Muscle of leg (tissue), 11 donors: ENCODE results near the gene KASH5. TPM values are rescaled to one million over a fixed set of nuclear protein-coding genes. Genes with fewer than 3 reads are reported as not detected.

ENCODE experiments used
- DNase-seq: peaks from one replicate; pipeline ENCODE4 v3.0.0; 2013
- H3K27ac ChIP-seq: one replicate; pipeline ENCODE4 v1.5.1; 2013; ENCODE audit warnings: mild to moderate bottlenecking, low read length, control low read depth
- H3K27me3 ChIP-seq: one replicate; pipeline ENCODE4 v1.6.1; 2013; ENCODE audit warnings: low read length; ENCODE audit not compliant: control insufficient read depth, insufficient read depth
- H3K36me3 ChIP-seq: one replicate; pipeline ENCODE4 v1.6.1; 2013; ENCODE audit warnings: low read length; ENCODE audit not compliant: control insufficient read depth, insufficient read depth
- H3K4me1 ChIP-seq: one replicate; pipeline ENCODE4 v1.6.1; 2013; ENCODE audit warnings: low read length; ENCODE audit not compliant: control insufficient read depth, insufficient read depth
- H3K4me3 ChIP-seq: one replicate; pipeline ENCODE4 v1.5.1; 2013; ENCODE audit warnings: low read length, control low read depth
- H3K9me3 ChIP-seq: replicated peaks from 2 replicates; pipeline ENCODE4 v1.6.1; 2013; ENCODE audit warnings: low read depth, low read length; ENCODE audit not compliant: control insufficient read depth
- WGBS: methylation state at CpG from one replicate; pipeline ENCODE4 v1.1.5; 2013; ENCODE audit warnings: missing lambda C conversion rate; ENCODE audit not compliant: insufficient coverage; 5-methylcytosine and 5-hydroxymethylcytosine counted together
- polyA plus RNA-seq, 8 donors: library from polyadenylated mRNA; unstranded; fragments of 120-200 nt; gene quantifications; one replicate each; pipeline versions ENCODE4 v1.2.1 to v1.2.3, GENCODE V29; 2013; ENCODE audit warnings: inconsistent platforms in 1 of 8, low replicate concordance in 1 of 8; ENCODE audit not compliant: insufficient read length in 8 of 8, insufficient read depth in 1 of 8
- total RNA-seq: library from RNA; stranded (reverse); fragments of 120-200 nt; gene quantifications from one replicate; pipeline ENCODE4 v1.2.4, GENCODE V29; 2013

Gene KASH5
- total and polyA plus RNA-seq, 9 donors, result 0.14 to 0.25 (median 0.23) TPM; not detected in 6

DNA sequence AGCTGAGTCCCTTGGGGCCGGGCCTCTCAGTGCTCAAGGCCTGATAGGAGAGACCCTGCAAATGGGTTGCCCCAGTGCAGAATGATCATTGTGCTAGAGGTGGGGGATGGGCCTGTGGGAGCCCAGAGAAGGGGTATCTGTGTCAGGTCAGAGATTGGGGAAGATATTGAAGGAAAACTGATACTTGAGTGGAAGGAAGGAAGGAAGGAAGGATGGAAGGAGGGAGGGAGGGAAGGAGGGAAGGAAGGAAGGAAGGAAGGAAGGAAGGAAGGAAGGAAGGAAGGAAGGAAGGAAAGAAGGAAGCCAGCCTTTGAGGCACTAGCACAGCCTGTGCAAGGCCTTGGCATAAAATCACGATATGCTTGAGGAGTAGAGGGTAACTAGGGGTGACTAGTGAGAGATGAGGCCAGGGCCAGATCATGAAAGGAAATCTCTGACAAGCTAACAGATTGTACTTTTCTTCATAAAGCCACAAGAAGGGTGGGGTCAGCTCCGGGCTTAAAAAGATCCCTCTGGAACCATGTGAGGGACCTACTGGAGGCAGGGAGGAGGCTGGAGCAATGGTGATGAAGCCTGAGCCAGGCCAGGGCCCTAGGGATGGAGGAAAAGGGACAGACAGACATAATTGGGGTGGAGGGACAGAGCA is 23.8 kb downstream of the KASH5 start:
- Histone ChIP-seq H3K9me3 (no peaks in the 10 kb centered on the region), H3K36me3 (no peaks in the 10 kb centered on the region), H3K27me3 (peaks cover 7% of the 10 kb centered on the region), H3K4me1 (peaks cover 20% of the 10 kb centered on the region), H3K4me3 (no peak overlapping the region), H3K27ac (no peak overlapping the region)
- DNase-seq, result no peak
- WGBS, result 57% methylated on average over 2 of the region's 3 CpGs

DNA sequence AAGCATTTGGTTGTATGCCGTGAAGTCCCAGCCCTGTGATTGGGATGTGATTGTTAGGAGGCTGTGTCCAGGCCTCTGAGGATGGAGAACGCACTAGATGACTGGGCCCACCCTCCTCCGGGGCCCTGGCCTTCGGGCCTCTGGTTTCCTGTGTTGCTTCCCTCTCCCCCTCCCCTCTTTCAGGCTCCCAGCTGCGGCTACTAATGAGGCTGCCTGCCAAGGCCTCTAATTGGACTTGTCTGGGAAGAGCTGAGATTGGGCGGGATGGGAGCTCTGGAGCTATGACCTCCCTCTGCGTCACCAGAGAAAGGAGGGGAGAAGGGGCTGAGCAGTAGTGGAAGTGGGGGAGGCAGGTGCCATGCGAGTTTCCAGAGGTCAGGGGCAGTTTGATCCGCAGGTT is 25.3 kb downstream of the KASH5 start:
- Histone ChIP-seq H3K4me1 (peaks cover 20% of the 10 kb centered on the region), H3K36me3 (no peaks in the 10 kb centered on the region), H3K4me3 (no peak overlapping the region), H3K27me3 (peaks cover 22% of the 10 kb centered on the region), H3K27ac (peak overlapping the region; percentile 65), H3K9me3 (no peaks in the 10 kb centered on the region)
- WGBS, result 36% methylated on average over 5 of the region's 9 CpGs
- DNase-seq, result peak; percentile 90

DNA sequence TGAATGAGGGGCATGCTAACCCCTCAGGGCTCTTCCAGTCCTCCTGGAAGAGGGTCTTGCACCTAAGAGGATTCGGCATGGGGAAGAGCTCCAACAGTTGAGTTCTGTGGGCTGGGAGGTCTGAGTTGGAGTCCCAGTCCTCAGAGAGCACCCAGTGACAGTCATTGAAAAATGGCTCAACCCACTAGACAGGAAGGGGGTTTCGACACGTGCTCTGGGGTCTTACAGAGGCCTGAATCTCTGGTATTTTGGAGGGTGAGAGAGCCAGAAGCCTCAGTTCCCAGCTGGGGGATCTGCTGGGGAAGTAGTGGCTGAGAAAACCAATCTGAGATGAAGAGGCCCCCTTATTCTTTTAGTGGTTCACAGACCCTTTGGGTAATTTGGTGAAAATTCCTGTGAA is 26.2 kb downstream of the KASH5 start:
- Histone ChIP-seq H3K4me1 (peaks cover 17% of the 10 kb centered on the region), H3K9me3 (no peaks in the 10 kb centered on the region), H3K4me3 (no peak overlapping the region), H3K27ac (no peak overlapping the region), H3K36me3 (no peaks in the 10 kb centered on the region), H3K27me3 (peaks cover 31% of the 10 kb centered on the region)
- no peak for DNase-seq
- WGBS, result 73% methylated on average over 3 of the region's 3 CpGs

DNA sequence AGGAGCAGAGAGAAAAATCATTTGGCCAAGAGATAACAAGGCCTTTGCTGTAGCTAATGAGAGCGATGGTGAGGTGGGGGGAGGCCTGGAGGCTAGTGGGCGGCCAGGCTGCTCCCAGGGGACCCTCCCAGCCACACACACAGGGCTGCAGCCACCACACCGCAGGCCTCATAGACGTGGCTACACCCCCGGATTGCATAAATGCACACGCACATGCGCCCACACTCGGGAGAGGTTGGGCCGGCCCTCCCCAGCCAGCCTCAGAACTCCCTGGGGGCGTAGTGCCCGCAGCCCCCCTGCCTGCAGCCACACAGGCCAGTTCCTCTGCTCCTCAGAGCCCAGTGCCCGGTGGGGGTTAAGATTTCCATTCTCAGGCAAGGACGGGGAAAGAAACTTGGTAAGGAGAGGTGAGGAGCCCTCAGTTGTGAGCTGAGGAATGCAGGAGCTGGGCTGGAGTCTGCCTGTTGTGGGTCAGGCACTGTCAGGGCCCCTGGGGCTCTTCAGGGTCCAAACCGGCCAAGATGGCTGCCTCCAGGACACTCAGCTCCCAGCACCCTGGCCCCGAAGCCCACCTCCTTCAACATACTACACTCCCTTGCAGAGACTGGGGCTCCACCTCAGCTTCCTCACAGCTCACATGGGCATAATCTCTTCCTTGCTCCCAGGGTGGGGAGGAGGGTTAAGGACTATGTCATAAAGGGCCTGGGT is 27.2 kb downstream of the KASH5 start:
- Histone ChIP-seq H3K9me3 (no peaks in the 10 kb centered on the region), H3K27ac (no peak overlapping the region), H3K36me3 (no peaks in the 10 kb centered on the region), H3K4me1 (peaks cover 17% of the 10 kb centered on the region), H3K4me3 (no peak overlapping the region), H3K27me3 (peaks cover 39% of the 10 kb centered on the region)
- no peak for DNase-seq
- 52% methylated on average over 8 of the region's 15 CpGs for WGBS

DNA sequence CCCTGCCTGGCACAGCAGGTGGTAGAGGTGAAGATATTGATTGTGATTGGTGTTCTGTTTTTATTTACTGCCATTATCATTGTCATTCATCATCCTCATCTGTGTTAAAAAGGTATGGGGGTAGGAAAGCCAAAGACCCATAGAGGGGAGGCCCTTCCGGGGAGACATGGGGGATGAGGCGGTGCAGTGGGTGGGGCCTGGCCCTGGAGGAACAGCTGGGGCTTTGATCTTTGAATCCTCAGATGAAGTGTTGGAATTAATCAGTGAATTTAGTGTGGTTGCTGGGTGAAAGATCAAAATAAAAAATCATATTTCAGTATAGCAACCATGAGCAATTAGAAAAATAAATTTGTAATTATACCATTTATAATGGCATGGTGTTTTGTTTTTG is 27.8 kb downstream of the KASH5 start:
- H3K27ac ChIP-seq, result no peak overlapping the region
- no peaks in the 10 kb centered on the region for H3K36me3 ChIP-seq
- no peak for DNase-seq
- H3K4me3 ChIP-seq, result no peak overlapping the region
- no peaks in the 10 kb centered on the region for H3K9me3 ChIP-seq
- WGBS, result no CpG with 5 or more reads among the region's 2 CpGs
- H3K4me1 ChIP-seq, result peaks cover 17% of the 10 kb centered on the region
- H3K27me3 ChIP-seq, result peaks cover 44% of the 10 kb centered on the region

DNA sequence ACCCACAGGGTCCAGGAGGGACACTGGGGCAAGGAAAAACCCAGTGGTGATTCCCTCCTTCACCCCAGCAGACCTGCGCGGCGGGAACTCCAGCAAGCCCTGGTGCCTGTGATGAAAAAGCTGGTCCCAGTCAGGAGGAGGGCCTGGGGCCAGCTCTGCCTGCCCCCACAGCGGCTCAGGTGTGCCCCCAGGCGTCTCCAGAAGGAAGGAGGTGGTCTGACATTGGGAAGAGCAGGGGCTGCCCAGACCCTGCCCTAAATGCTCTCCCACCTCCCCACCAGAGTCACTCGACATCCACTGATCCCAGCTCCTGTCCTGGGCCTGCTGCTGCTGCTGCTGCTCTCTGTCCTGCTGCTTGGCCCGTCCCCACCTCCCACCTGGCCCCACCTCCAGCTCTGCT is 29.0 kb downstream of the KASH5 start:
- Histone ChIP-seq H3K9me3 (no peaks in the 10 kb centered on the region), H3K27me3 (peaks cover 55% of the 10 kb centered on the region), H3K4me3 (no peak overlapping the region), H3K4me1 (peaks cover 21% of the 10 kb centered on the region), H3K27ac (no peak overlapping the region), H3K36me3 (no peaks in the 10 kb centered on the region)
- 26% methylated on average over 2 of the region's 7 CpGs for WGBS
- DNase-seq, result no peak

DNA sequence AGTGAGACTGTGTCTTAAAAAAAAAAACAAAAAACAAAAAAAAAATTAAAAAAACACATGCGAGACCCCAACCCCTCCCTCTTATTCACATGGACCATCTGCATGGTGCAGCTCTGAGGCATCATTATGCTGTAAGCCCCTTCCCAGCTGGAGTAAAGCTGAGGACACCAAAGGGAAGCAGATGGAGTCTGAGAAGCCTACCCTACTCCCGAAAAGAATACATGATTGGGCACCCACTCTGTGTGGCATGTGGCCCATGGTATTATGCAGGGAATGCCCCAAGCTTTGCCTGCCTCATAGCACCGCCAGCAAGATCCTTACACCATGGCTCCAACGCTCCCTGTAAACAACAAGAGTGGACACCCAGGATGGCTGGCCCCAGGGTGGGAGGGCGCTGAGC is 30.5 kb downstream of the KASH5 start:
- Histone ChIP-seq H3K27me3 (peaks cover 69% of the 10 kb centered on the region), H3K4me1 (peaks cover 21% of the 10 kb centered on the region), H3K36me3 (no peaks in the 10 kb centered on the region), H3K4me3 (no peak overlapping the region), H3K27ac (no peak overlapping the region), H3K9me3 (no peaks in the 10 kb centered on the region)
- WGBS, result 100% methylated on average over 1 of the region's 5 CpGs
- DNase-seq, result no peak

DNA sequence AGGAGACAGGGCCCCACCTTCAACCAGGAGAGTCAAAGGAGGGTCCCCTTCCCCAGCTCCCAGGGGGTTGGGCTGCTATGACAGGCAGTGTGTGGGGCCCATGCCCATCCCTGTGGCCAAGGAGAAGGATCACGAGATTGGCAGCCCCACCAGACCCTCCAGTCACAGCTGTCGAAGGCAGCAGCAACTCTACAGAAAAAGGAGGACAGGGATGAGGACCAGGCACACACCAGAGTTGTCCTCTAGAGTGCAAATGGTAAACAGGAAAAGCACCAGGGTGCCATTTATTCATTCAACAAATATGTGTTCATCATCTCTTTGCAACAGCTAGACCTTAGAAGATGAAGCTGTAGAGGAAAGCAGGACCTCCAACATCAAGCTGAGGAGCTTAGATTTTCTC is 31.1 kb downstream of the KASH5 start:
- no peak for DNase-seq
- WGBS, result 80% methylated on average over 1 of the region's 2 CpGs
- no peak overlapping the region for H3K27ac ChIP-seq

DNA sequence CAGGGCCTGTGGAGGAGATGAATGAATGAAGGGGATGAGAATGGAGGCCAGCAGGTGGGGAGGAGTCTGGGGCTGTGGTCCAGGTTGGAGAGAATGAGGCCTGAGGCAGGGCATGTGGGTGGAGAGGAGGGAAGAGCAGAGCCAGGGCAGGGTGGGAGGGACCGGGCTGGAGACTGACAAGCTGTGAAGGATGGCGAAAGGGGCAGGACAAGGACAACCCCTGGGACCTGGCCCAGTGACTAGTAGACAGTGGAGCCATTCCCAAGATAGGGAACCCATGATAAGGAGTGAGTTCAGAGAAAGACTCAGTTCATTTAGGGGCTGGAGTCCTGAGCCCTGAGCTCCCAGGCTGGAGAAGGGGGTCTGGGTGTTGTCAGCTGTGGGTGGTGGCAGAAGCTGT is 32.2 kb downstream of the KASH5 start:
- Histone ChIP-seq H3K27ac (no peak overlapping the region), H3K9me3 (no peaks in the 10 kb centered on the region), H3K4me1 (peaks cover 15% of the 10 kb centered on the region), H3K27me3 (peaks cover 87% of the 10 kb centered on the region), H3K4me3 (no peak overlapping the region), H3K36me3 (no peaks in the 10 kb centered on the region)
- DNase-seq, result no peak
- 56% methylated on average over 2 of the region's 2 CpGs for WGBS

More for the DNA sequence above, 31.1 kb downstream of the KASH5 start:
- Histone ChIP-seq H3K27me3 (peaks cover 76% of the 10 kb centered on the region), H3K36me3 (no peaks in the 10 kb centered on the region), H3K4me3 (no peak overlapping the region), H3K9me3 (no peaks in the 10 kb centered on the region), H3K4me1 (peaks cover 15% of the 10 kb centered on the region)

DNA sequence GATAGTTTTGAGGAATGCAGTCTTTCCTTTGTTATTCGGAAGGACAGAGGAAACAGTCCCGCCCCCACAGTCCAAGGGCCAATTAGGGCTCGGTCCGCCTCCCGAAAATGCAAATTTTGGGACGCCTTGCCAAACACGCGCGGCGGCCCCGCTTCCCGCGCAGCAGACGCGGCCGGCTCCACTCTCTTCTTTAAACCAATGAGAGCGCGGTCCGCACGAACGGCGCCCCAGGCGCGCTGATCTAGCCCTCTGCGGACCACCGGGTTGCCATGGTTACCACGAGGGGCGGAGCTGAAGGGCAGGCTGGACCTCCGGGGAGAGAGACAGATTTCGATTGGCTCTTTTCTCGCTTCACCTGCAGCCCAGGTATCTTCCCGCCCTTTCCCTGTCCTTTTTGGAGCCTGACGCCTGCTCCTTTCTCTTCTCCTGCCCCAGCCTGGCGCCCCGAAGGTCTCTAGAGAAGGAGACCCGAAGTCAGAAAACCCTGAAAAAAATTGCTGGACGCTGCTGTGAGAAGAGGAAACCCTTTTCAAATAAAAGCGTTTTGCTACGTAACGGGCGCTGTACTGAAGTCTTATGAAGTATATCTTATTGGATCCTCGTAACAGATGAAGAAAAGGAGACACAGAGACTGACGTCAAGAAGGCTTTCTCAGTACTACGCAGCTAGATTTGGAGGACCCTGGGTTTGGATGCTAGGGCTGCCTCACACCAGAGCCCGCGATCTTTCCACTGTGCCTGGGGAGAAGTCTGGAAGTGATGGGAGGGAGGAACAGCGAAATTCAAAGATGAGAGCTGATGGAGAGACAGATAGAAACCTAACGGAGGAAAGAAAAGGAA is 33.2 kb downstream of the KASH5 start:
- Histone ChIP-seq H3K4me3 (no peak overlapping the region), H3K9me3 (no peaks in the 10 kb centered on the region), H3K36me3 (no peaks in the 10 kb centered on the region), H3K27ac (no peak overlapping the region), H3K27me3 (peaks cover 97% of the 10 kb centered on the region), H3K4me1 (peaks cover 18% of the 10 kb centered on the region)
- peak; percentile 81 for DNase-seq
- 8% methylated on average over 40 of the region's 48 CpGs for WGBS
